GM23338 (cell line): Measurements from ENCODE around the gene CCL18. TPM values are rescaled to one million over a fixed set of nuclear protein-coding genes. Genes with fewer than 3 reads are reported as not detected.

ENCODE experiments used
- ATAC-seq: fragments of 200-7000 bp; cut with Tn5 transposase; 3 replicates; pipeline ENCODE4 v1.9.1; 2020
- DNase-seq: peaks from one replicate; pipeline ENCODE4 v3.0.0-alpha.2; 2015; ENCODE audit warnings: low spot score
- H2AFZ ChIP-seq: fragments of 200-600 bp; sonication (generic); 2 replicates; pipeline ENCODE4 v1.8.0; 2016; ENCODE audit warnings: antibody characterized with exemption, mild to moderate bottlenecking, moderate library complexity
- H3F3A ChIP-seq: fragments of 200-600 bp; sonication (generic); replicated peaks from 2 replicates; pipeline ENCODE4 v1.8.0; 2017; ENCODE audit warnings: antibody characterized with exemption, mixed run types, low read depth
- H3K27ac ChIP-seq: fragments of 200-600 bp; sonication (generic); 2 replicates; pipeline ENCODE4 v1.6.1; 2016; ENCODE audit warnings: low read depth
- H3K27me3 ChIP-seq: fragments of 200-600 bp; sonication (generic); 2 replicates; pipeline ENCODE4 v1.8.0; 2016; ENCODE audit warnings: mild to moderate bottlenecking, mixed run types, moderate library complexity; ENCODE audit not compliant: insufficient read depth
- H3K36me3 ChIP-seq: fragments of 200-600 bp; sonication (generic); 2 replicates; pipeline ENCODE4 v1.8.0; 2016; ENCODE audit warnings: mild to moderate bottlenecking; ENCODE audit not compliant: insufficient read depth
- H3K4me1 ChIP-seq: fragments of 200-600 bp; sonication (generic); 2 replicates; pipeline ENCODE4 v1.8.0; 2016; ENCODE audit warnings: mild to moderate bottlenecking, moderate library complexity; ENCODE audit not compliant: insufficient read depth
- H3K4me2 ChIP-seq: fragments of 200-600 bp; sonication (generic); 2 replicates; pipeline ENCODE4 v1.7.1; 2017; ENCODE audit warnings: mixed run types
- H3K4me3 ChIP-seq: fragments of 200-600 bp; sonication (generic); 2 replicates; pipeline ENCODE4 v1.6.1; 2016; ENCODE audit warnings: mixed run types
- H3K79me2 ChIP-seq: fragments of 200-600 bp; sonication (generic); replicated peaks from 2 replicates; pipeline ENCODE4 v1.8.0; 2017; ENCODE audit warnings: mild to moderate bottlenecking; ENCODE audit not compliant: insufficient read depth
- H3K9me2 ChIP-seq: fragments of 200-600 bp; sonication (generic); 2 replicates; pipeline ENCODE4 v1.8.0; 2017; ENCODE audit not compliant: insufficient read depth
- H4K20me1 ChIP-seq: fragments of 200-600 bp; sonication (generic); replicated peaks from 2 replicates; pipeline ENCODE4 v1.8.0; 2017; ENCODE audit warnings: mild to moderate bottlenecking; ENCODE audit not compliant: insufficient read depth
- H3K27ac Mint-ChIP-seq: 2 replicates; pipeline ENCODE4 v1.8.0; 2020; ENCODE audit warnings: inconsistent platforms, mild to moderate bottlenecking, moderate library complexity, mixed read lengths
- H3K27me3 Mint-ChIP-seq: 3 replicates; pipeline ENCODE4 v1.8.0; 2022; ENCODE audit warnings: low read depth, mild to moderate bottlenecking, moderate library complexity, mixed read lengths, inconsistent platforms; ENCODE audit not compliant: insufficient read depth, poor library complexity
- H3K36me3 Mint-ChIP-seq: 3 replicates; pipeline ENCODE4 v1.8.0; 2021; ENCODE audit warnings: low read depth, mild to moderate bottlenecking, inconsistent platforms, moderate library complexity, mixed read lengths
- H3K4me1 Mint-ChIP-seq: 3 replicates; pipeline ENCODE4 v1.8.0; 2020; ENCODE audit warnings: mild to moderate bottlenecking, inconsistent platforms, mixed read lengths
- H3K4me3 Mint-ChIP-seq: 3 replicates; pipeline ENCODE4 v1.8.0; 2021; ENCODE audit warnings: moderate library complexity, mild to moderate bottlenecking, inconsistent platforms, mixed read lengths
- H3K9me3 Mint-ChIP-seq: 3 replicates; pipeline ENCODE4 v1.8.0; 2020; ENCODE audit warnings: moderate library complexity, mild to moderate bottlenecking, inconsistent platforms, mixed read lengths
- CREB1 ChIP-seq: fragments of 250-450 bp; sonication (Bioruptor Pico); IDR thresholded peaks from 2 replicates; pipeline ENCODE4 v1.5.0; 2020; ENCODE audit warnings: low read depth, mild to moderate bottlenecking, moderate library complexity
- JUNB ChIP-seq: IDR thresholded peaks from one replicate; pipeline ENCODE4 v1.6.1; 2016; ENCODE audit warnings: antibody characterized with exemption; ENCODE audit not compliant: unreplicated experiment
- NANOG ChIP-seq: IDR thresholded peaks from 2 replicates; pipeline ENCODE4 v1.6.1; 2016; ENCODE audit warnings: antibody characterized with exemption, borderline replicate concordance
- POLR2AphosphoS5 ChIP-seq: IDR thresholded peaks from 2 replicates; pipeline ENCODE4 v1.6.1; 2016; ENCODE audit warnings: antibody characterized with exemption, low read depth
- STAT1 ChIP-seq: IDR thresholded peaks from one replicate; pipeline ENCODE4 v1.6.1; 2016; ENCODE audit warnings: antibody characterized with exemption; ENCODE audit not compliant: unreplicated experiment
- ZNF114 ChIP-seq: fragments of 250-450 bp; sonication (Bioruptor Pico); IDR thresholded peaks from 2 replicates; pipeline ENCODE4 v1.5.0; 2020; ENCODE audit warnings: mild to moderate bottlenecking, moderate library complexity
- ZNF331 ChIP-seq: fragments of 250-450 bp; sonication (Bioruptor Pico); IDR thresholded peaks from 2 replicates; pipeline ENCODE4 v1.5.0; 2020; ENCODE audit warnings: low read depth, mild to moderate bottlenecking, moderate library complexity
- ZNF462 ChIP-seq: fragments of 250-450 bp; sonication (Bioruptor Pico); IDR thresholded peaks from 2 replicates; pipeline ENCODE4 v1.5.0; 2020; ENCODE audit warnings: mild to moderate bottlenecking, moderate library complexity
- polyA plus RNA-seq: library from polyadenylated mRNA; unstranded; fragments of >200 nt; fragmentation: Nextera tagmentation; extraction: Ambion mirVana; gene quantifications from 2 replicates; pipeline ENCODE4 v1.2.1, GENCODE V29; 2016
- total RNA-seq: library from RNA; depleted of rRNA; stranded (reverse); fragments of >200 nt; shearing (Covaris generic); gene quantifications from 2 replicates; pipeline ENCODE4 v1.2.3, GENCODE V29; 2014
- TF ChIP-seq, protein P1 (sequence below): IDR thresholded peaks from 2 replicates; pipeline ENCODE4 v1.6.1; 2016; ENCODE audit warnings: antibody characterized with exemption
- TF ChIP-seq, protein P2 (sequence below), 2 experiments: fragments of 200-600 bp in 1 of 2; sonication (generic) in 1 of 2; conservative IDR thresholded peaks; 2 replicates each; pipeline versions ENCODE4 v1.5.1 to v1.6.1; 2016 to 2017; ENCODE audit warnings: antibody characterized with exemption in 2 of 2, low read depth in 2 of 2, mild to moderate bottlenecking in 2 of 2, moderate library complexity in 1 of 2
- TF ChIP-seq, protein P3 (sequence below): IDR thresholded peaks from one replicate; pipeline ENCODE4 v1.6.1; 2018; ENCODE audit warnings: antibody characterized with exemption; ENCODE audit not compliant: unreplicated experiment

CCL18 gene
- total and polyA plus RNA-seq, 2 experiments from 2014 or later, result not detected

- H3K4me1 ChIP-seq, result no peaks in the 10 kb centered on the region
- no peak overlapping the region for H3K4me3 Mint-ChIP-seq
- H3K27ac ChIP-seq, result no peak overlapping the region
- H3K9me3 Mint-ChIP-seq, result peaks cover 7% of the 10 kb centered on the region
- no peaks in the 10 kb centered on the region for H3K4me1 Mint-ChIP-seq
- H3K36me3 ChIP-seq, result 0 out of 2 replicates have a peak, but pooled peaks cover 3% of the 10 kb centered on the region
- no peak overlapping the region for H2AFZ ChIP-seq
- H3K79me2 ChIP-seq, result no peaks in the 10 kb centered on the region
- no peak overlapping the region for H3K4me2 ChIP-seq
- TF ChIP-seq ZNF114 (no peak), ZNF331 (CRISPR knock-in tag) (no peak), POLR2AphosphoS5 (no peak), JUNB (no peak), CREB1 (CRISPR knock-in tag) (no peak), NANOG (no peak), ZNF462 (CRISPR knock-in tag) (no peak), STAT1 (no peak)
- TF ChIP-seq, protein P1, sequence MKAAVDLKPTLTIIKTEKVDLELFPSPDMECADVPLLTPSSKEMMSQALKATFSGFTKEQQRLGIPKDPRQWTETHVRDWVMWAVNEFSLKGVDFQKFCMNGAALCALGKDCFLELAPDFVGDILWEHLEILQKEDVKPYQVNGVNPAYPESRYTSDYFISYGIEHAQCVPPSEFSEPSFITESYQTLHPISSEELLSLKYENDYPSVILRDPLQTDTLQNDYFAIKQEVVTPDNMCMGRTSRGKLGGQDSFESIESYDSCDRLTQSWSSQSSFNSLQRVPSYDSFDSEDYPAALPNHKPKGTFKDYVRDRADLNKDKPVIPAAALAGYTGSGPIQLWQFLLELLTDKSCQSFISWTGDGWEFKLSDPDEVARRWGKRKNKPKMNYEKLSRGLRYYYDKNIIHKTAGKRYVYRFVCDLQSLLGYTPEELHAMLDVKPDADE, result no peak
- TF ChIP-seq, protein P2, sequence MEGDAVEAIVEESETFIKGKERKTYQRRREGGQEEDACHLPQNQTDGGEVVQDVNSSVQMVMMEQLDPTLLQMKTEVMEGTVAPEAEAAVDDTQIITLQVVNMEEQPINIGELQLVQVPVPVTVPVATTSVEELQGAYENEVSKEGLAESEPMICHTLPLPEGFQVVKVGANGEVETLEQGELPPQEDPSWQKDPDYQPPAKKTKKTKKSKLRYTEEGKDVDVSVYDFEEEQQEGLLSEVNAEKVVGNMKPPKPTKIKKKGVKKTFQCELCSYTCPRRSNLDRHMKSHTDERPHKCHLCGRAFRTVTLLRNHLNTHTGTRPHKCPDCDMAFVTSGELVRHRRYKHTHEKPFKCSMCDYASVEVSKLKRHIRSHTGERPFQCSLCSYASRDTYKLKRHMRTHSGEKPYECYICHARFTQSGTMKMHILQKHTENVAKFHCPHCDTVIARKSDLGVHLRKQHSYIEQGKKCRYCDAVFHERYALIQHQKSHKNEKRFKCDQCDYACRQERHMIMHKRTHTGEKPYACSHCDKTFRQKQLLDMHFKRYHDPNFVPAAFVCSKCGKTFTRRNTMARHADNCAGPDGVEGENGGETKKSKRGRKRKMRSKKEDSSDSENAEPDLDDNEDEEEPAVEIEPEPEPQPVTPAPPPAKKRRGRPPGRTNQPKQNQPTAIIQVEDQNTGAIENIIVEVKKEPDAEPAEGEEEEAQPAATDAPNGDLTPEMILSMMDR (conservative IDR thresholded peaks at IDR 0.05; ENCODE audit: low read depth in 2 of 2), result no peak
- TF ChIP-seq, protein P3, sequence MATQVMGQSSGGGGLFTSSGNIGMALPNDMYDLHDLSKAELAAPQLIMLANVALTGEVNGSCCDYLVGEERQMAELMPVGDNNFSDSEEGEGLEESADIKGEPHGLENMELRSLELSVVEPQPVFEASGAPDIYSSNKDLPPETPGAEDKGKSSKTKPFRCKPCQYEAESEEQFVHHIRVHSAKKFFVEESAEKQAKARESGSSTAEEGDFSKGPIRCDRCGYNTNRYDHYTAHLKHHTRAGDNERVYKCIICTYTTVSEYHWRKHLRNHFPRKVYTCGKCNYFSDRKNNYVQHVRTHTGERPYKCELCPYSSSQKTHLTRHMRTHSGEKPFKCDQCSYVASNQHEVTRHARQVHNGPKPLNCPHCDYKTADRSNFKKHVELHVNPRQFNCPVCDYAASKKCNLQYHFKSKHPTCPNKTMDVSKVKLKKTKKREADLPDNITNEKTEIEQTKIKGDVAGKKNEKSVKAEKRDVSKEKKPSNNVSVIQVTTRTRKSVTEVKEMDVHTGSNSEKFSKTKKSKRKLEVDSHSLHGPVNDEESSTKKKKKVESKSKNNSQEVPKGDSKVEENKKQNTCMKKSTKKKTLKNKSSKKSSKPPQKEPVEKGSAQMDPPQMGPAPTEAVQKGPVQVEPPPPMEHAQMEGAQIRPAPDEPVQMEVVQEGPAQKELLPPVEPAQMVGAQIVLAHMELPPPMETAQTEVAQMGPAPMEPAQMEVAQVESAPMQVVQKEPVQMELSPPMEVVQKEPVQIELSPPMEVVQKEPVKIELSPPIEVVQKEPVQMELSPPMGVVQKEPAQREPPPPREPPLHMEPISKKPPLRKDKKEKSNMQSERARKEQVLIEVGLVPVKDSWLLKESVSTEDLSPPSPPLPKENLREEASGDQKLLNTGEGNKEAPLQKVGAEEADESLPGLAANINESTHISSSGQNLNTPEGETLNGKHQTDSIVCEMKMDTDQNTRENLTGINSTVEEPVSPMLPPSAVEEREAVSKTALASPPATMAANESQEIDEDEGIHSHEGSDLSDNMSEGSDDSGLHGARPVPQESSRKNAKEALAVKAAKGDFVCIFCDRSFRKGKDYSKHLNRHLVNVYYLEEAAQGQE, result no peak
- DNase-seq (no peak), ATAC-seq (no peak)
- H4K20me1 ChIP-seq, result no peaks in the 10 kb centered on the region
- no peak overlapping the region for H3K4me3 ChIP-seq
- H3F3A ChIP-seq, result no peaks in the 10 kb centered on the region
- no peaks in the 10 kb centered on the region for H3K36me3 Mint-ChIP-seq
- H3K9me2 ChIP-seq, result peaks cover 4% of the 10 kb centered on the region; the same call in 1 of the 2 replicates
- no peaks in the 10 kb centered on the region for H3K27me3 ChIP-seq
- peaks cover 2% of the 10 kb centered on the region for H3K27me3 Mint-ChIP-seq
- no peak overlapping the region for H3K27ac Mint-ChIP-seq
Observed at GRCh38 chr17:36055921-36056520, 8.1 kb upstream of the CCL18 start.
